Upper lobe of left lung (tissue), 6 donors: ENCODE data around the gene PSMC2. TPM values are rescaled to one million over a fixed set of nuclear protein-coding genes. Genes with fewer than 3 reads are reported as not detected.
A peak's percentile ranks its signal among the peaks of the same experiment; 100 is the strongest.

Experiments used
- ATAC-seq, 2 donors: fragments of 200-7000 bp; cut with Tn5 transposase; one replicate each; pipeline ENCODE4 v1.9.1; 2022; ENCODE audit warnings: mild to moderate bottlenecking in 2 of 2, moderate library complexity in 2 of 2; ENCODE audit not compliant: low FRiP score in 2 of 2
- DNase-seq, 2 donors: peaks; one replicate each; pipeline ENCODE4 v3.0.0-alpha.2; 2019 to 2020
- H3K27ac ChIP-seq, 4 donors: fragments of 200-600 bp; sonication (generic); one replicate each; pipeline ENCODE4 v1.5.1; 2016 to 2019
- H3K27me3 ChIP-seq, 4 donors: fragments of 200-600 bp; sonication (generic); one replicate each; pipeline ENCODE4 v1.5.1; 2017 to 2019
- H3K36me3 ChIP-seq, 4 donors: fragments of 200-600 bp; sonication (generic); one replicate each; pipeline ENCODE4 v1.5.1; 2016 to 2019
- H3K4me1 ChIP-seq, 4 donors: fragments of 200-600 bp; sonication (generic); one replicate each; pipeline ENCODE4 v1.5.1; 2018 to 2019
- H3K4me3 ChIP-seq, 4 donors: fragments of 200-600 bp; sonication (generic); one replicate each; pipeline ENCODE4 v1.5.1; 2017 to 2019; ENCODE audit warnings: mild to moderate bottlenecking in 2 of 4, moderate library complexity in 1 of 4
- H3K9me3 ChIP-seq, 4 donors: fragments of 200-600 bp; sonication (generic); one replicate each; pipeline ENCODE4 v1.5.1; 2018 to 2019
- CTCF ChIP-seq, 6 experiments: fragments of 450-650 bp in 4 of 6; fragments of 200-600 bp in 2 of 6; sonication (generic) in 2 of 6; IDR thresholded peaks; one replicate each; pipeline ENCODE4 v1.5.1; 2016 to 2019; ENCODE audit warnings: antibody characterized with exemption in 6 of 6
- EP300 ChIP-seq, 4 donors: sonication (generic); formaldehyde crosslinking; IDR thresholded peaks; one replicate each; pipeline ENCODE4 v1.5.1; 2017; ENCODE audit warnings: antibody characterized with exemption in 4 of 4, control low read depth in 2 of 4
- POLR2A ChIP-seq, 4 donors: fragments of 450-650 bp; IDR thresholded peaks; one replicate each; pipeline ENCODE4 v1.5.1; 2016 to 2017; ENCODE audit warnings: antibody characterized with exemption in 4 of 4, mild to moderate bottlenecking in 2 of 4
- POLR2AphosphoS5 ChIP-seq, 2 donors: sonication (generic); formaldehyde crosslinking; IDR thresholded peaks; one replicate each; pipeline ENCODE4 v1.5.1; 2017; ENCODE audit warnings: antibody characterized with exemption in 2 of 2
- WGBS, 2 donors: methylation state at CpG; one replicate each; pipeline ENCODE4 v1.1.5; 2017 to 2018; 5-methylcytosine and 5-hydroxymethylcytosine counted together
- total RNA-seq, 6 donors: library from RNA; depleted of rRNA in 4 of 6; stranded (reverse); fragments of >200 nt in 4 of 6; gene quantifications; one replicate each; pipeline versions ENCODE4 v1.1.0 to v1.2.1, GENCODE V29; 2016 to 2021
- donor health status: DM: no; HTN: no; CAD: no; lungs with moderate emphysema.
- donor health status: DM: no; HTN: yes; CAD: no; lungs with severe emphysema.

PSMC2 gene
- total RNA-seq, 6 donors from 2014 or later: 26.2 to 114 (median 91.8) TPM

DNA sequence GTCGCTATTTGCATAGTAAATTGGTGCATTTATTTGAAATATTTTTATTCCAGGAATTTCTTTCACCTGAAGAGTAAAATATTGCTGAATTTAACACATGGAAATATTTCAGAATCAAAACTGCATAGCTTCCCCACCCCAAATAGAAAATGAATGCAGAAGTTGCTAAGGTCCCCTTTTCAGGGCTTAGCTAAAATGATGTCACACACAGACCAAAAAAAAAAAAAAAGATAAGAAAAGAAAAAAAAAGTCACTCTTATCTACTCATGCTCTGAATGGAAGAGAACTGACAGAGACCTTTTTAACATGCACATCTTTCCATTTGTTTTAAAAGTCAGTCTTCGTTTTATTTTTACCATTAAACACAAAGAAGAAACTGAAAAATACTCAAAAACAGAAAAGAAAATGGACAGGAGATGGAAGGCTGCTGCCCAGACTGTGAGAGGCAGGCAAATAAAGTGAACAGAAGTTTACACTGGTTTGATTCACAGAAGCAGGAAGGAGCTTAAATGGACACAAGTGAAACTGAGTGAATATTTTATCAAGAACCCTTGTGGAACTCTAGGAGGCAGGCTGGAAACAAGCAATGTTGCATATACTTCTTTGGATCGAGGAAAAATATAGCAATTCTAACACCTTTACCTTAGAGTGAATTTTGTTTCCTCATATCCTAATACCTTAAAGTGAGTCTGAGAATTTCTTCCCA lies 32.0 kb downstream of the PSMC2 start:
- Histone ChIP-seq H3K27me3 (no peaks in the 10 kb centered on the region), H3K27ac (no peak overlapping the region), H3K36me3 (no peaks in the 10 kb centered on the region), H3K4me3 (no peak overlapping the region), H3K9me3 (no peaks in the 10 kb centered on the region), H3K4me1 (no peaks in the 10 kb centered on the region)
- TF ChIP-seq POLR2A (IDR thresholded peaks at IDR 0.05): no peak
- TF ChIP-seq CTCF (IDR thresholded peaks at IDR 0.05): no peak
- TF ChIP-seq POLR2AphosphoS5 (IDR thresholded peaks at IDR 0.05): no peak
- no peak for TF ChIP-seq EP300 (IDR thresholded peaks at IDR 0.05)
- ATAC-seq (no peak), DNase-seq (no peak)
- WGBS, 2 donors: 58 to 71% methylated on average over 3 of the region's 3 CpGs

GRCh38 chr7:103380395-103381191 lies 33.1 kb downstream of the PSMC2 start:
- Histone ChIP-seq H3K36me3 (no peaks in the 10 kb centered on the region), H3K27me3 (no peaks in the 10 kb centered on the region), H3K4me3 (no peak overlapping the region), H3K9me3 (no peaks in the 10 kb centered on the region), H3K27ac (no peak overlapping the region), H3K4me1 (no peaks in the 10 kb centered on the region)
- TF ChIP-seq POLR2AphosphoS5 (IDR thresholded peaks at IDR 0.05) (no peak), EP300 (IDR thresholded peaks at IDR 0.05) (no peak), CTCF (IDR thresholded peaks at IDR 0.05) (no peak), POLR2A (IDR thresholded peaks at IDR 0.05) (no peak)
- ATAC-seq (peak in 1 of 2 donors; percentile 38), DNase-seq (no peak)
- 71 to 81% methylated on average over 5 of the region's 5 CpGs for WGBS, 2 donors

DNA sequence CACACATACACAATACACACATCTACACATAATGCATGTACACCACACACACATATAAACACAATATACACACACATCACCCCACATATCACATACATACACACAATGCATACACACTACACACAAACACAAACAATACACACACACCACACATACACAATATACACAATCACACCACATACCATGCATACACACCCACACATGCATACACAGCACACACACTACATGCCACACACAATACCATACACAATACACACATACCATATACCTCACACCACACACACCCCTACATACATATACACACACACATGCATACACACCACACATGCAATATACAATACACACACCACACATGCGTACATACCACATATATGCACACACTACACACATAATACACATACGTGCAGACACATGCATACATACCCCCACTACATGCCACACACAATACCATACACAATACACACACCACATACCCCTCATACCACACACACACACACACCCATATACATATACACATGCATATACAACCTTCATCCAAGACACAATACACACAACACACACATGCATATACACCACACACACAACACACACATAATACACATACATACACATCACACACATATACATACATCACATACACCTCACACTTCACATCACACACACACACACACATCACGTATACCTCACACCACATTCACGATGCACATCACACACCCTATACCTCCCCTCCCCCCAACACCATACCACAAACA lies 34.0 kb downstream of the PSMC2 start:
- DNase-seq (no peak), ATAC-seq (no peak)
- no peaks in the 10 kb centered on the region for H3K4me1 ChIP-seq
- 87 to 94% methylated on average over 4 of the region's 4 CpGs for WGBS, 2 donors
- no peaks in the 10 kb centered on the region for H3K27me3 ChIP-seq
- H3K36me3 ChIP-seq: no peaks in the 10 kb centered on the region
- H3K4me3 ChIP-seq: no peak overlapping the region
- H3K9me3 ChIP-seq: no peaks in the 10 kb centered on the region
- TF ChIP-seq EP300 (IDR thresholded peaks at IDR 0.05) (no peak), POLR2A (IDR thresholded peaks at IDR 0.05) (no peak), CTCF (IDR thresholded peaks at IDR 0.05) (no peak), POLR2AphosphoS5 (IDR thresholded peaks at IDR 0.05) (no peak)
- H3K27ac ChIP-seq: no peak overlapping the region

- H3K36me3 ChIP-seq: no peaks in the 10 kb centered on the region
- no peak for ATAC-seq
- H3K9me3 ChIP-seq: no peaks in the 10 kb centered on the region
- no peaks in the 10 kb centered on the region for H3K27me3 ChIP-seq
- H3K4me1 ChIP-seq: no peaks in the 10 kb centered on the region
- no peak for TF ChIP-seq CTCF (IDR thresholded peaks at IDR 0.05)
- TF ChIP-seq POLR2A (IDR thresholded peaks at IDR 0.05): no peak
- no peak for TF ChIP-seq EP300 (IDR thresholded peaks at IDR 0.05)
- no peak for TF ChIP-seq POLR2AphosphoS5 (IDR thresholded peaks at IDR 0.05)
- H3K4me3 ChIP-seq: no peak overlapping the region
- H3K27ac ChIP-seq: no peak overlapping the region
- WGBS, 2 donors: 91 to 96% methylated on average over 5 of the region's 5 CpGs
- no peak for DNase-seq
Observed at GRCh38 chr7:103382032-103382402, 34.6 kb downstream of the PSMC2 start.
